NCI-H1048 (cell line): Measurements from ENCODE around the gene NAPG.
"Not testable (repeated sequence)": the region's sequence is repeated elsewhere in the genome, so short reads cannot be mapped to it uniquely, and the experiment has no call there.

Source experiments
- DNase-seq: peaks from one replicate; lab custom pipeline; 2025; lab: John Stamatoyannopoulos, UW

Gene NAPG

GRCh38 chr18:10580215-10580614, 54.4 kb downstream of the NAPG start:
- no peak for DNase-seq

- DNase-seq = no peak
Observed at GRCh38 chr18:10585260-10585659, 59.4 kb downstream of the NAPG start.

GRCh38 chr18:10588975-10589374, 63.1 kb downstream of the NAPG start:
- no peak for DNase-seq

GRCh38 chr18:10590412-10590811, 64.6 kb downstream of the NAPG start:
- DNase-seq = no peak

- no peak for DNase-seq
Observed at GRCh38 chr18:10591896-10592295, 66.1 kb downstream of the NAPG start.

GRCh38 chr18:10593366-10594022, 67.7 kb downstream of the NAPG start:
- not testable (repeated sequence) for DNase-seq

GRCh38 chr18:10595917-10596316, 70.1 kb downstream of the NAPG start:
- not testable (repeated sequence) for DNase-seq

GRCh38 chr18:10597695-10598094, 71.9 kb downstream of the NAPG start:
- not testable (repeated sequence) for DNase-seq

- DNase-seq = not testable (repeated sequence)
Observed at GRCh38 chr18:10600701-10601100, 74.9 kb downstream of the NAPG start.
